HK-2 (cell line): ENCODE measurements around the gene ADCY5.

Source experiments
- DNase-seq: peaks from one replicate; pipeline ENCODE4 v3.0.0-alpha.2; 2018; ENCODE audit not compliant: unreplicated experiment

The ADCY5 gene

DNA sequence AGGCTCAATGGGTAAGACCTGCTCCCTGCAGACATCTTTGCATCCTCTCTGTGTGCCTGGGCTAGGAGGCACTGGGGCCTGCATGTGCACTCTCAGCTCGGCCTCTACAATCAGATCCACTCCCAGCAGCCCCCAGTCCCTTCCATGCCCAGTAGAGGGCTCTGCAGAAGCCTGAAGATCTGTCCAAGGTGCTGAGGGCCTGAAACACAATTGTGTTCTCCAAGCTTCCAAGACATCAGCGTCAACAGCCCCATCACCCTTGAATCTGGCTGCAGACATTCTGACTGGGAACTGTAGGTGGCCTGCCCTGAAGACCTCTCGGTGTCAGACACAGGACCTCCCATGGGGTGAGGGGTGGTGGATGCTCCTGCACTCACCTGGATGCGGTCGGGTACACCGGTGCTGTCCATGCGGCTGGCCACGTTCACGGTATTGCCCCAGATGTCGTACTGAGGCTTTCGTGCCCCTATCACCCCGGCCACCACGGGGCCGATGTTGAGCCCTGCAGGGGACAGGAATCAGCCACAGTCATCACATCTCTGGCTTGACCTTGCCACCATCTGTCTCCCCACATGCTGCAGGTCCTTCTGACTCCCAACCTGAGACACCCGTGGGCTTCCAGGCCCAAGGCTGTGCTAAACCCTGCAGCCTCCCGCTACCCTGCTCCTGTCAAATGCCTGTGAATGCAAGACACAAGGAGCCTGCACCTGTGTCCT is 162.4 kb downstream of the ADCY5 start:
- peak; percentile 69 for DNase-seq

DNA sequence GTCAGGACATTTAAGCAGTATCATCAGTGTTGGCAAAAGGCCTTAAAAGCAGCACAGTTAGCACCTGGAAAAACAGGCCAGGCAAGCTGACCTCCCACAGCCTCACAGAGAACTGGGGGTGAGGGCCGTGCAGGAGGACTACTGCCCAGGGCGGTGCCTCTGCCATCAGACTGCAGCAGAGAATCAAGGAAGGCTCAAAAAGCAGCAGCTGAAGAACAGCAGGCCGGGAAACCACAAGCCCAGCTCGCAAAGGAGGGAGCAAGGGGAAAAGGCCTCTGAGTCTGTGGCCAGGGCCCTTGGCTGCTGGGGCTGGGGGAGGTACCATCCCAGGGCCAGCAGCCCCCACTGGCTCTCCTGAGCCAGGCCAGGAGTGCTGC is 163.0 kb downstream of the ADCY5 start:
- no peak for DNase-seq

DNA sequence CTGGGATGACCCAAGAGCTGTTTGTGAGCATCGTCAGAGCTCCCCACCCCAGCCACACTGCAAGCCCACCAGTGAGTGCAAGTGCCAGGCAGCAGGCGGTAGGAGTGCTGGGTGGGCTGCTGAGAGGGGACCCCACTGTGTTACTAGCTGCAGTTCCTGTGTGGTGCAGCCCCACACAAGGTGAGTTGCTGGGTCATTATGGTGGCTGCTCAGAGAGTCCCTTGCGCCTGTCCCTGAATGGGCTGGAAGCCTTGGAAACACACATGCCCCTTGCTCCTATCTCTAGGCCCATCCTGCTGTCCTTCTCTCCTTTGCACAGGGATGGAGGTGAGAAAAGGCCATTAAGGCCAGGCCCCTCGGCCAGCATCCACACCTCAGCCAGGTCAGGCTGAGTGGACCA is 163.4 kb downstream of the ADCY5 start:
- DNase-seq, result no peak

- DNase-seq, result no peak
Measured at GRCh38 chr3:123285066-123285465, 163.8 kb downstream of the ADCY5 start.

DNA sequence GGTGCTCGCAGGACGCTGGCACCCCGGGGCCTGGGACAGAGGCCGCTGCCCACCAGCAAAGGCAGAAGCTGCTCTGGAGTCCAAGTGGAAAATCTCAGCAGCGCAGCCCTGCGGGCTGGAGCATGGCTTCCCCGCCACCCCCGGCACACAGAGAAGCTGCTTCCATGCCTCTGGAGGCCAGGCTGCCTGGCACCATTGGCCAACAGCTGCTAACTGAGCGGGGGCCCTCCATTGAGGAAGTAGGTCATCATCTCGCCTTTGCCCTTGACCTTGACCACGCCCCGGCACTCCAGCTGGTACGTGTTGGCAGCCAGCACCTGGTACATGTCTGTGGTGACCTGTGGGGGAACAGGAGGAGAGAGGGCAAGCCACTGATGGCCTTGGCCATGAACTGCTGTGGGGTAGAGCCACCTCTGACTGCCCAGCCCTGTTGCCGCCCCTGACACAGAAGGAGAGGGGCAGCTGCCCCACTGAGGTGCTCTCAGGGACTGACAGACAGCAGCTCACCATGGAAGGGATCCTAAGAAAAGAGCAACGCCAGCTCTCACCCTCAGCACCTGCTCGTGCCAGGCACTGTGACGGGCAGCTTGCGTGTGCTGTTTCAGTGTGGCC is 164.4 kb downstream of the ADCY5 start:
- DNase-seq, result no peak

DNA sequence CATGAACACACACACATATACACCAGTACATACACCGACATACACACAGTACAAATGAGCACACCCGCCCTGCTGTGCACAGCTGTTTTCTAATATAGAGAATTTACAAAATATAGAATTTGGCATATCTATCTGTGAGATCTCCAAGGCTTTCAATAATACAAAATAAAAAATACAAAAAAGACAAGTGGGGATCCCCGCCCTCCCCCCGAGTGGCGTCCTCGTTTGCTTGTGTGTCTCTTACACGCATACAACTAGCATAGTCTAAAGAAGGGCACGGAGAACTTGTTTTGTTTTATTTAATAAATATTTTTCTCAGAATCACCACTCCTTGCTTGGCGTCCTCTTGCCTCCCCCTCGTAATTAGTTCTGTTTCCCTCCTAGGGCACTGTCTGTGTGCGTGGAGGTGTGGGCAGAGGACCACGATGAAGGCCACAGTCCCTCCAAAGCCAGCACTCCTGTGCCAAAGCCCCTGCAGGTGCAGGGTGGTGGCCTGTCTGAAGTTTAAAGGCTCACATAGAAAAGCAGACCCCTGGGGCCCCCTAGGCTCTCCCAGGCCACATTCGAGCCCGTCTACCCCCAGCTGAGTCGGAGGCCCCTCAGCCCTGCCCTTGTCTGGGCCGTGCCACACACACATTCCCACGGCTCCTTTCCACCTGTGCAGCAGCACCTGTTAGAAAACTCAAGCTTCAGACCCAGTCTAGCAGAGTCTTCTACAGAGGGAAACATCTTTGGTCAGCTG is 165.1 kb downstream of the ADCY5 start:
- no peak for DNase-seq

GRCh38 chr3:123283074-123283473 is 165.8 kb downstream of the ADCY5 start:
- DNase-seq, result no peak

DNA sequence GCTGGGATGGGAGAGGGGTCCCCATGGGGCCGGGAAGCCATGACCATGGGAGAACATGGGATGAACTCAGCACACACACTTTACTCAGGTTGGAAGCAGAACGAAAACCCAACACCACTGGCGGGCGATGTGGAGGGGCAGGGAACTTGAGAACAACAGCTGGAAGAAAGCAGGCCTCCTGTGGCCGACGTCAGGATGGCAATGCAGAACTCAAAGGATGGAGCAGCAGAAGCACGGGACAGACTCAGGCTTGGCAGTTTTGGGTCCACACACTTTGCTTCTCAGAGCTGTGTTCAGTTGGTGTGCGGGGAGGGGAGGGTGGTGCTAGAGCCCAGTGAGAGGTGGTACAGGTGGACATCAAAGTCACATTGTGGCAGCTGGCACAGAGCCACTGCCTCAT is 166.4 kb downstream of the ADCY5 start:
- no peak for DNase-seq

DNA sequence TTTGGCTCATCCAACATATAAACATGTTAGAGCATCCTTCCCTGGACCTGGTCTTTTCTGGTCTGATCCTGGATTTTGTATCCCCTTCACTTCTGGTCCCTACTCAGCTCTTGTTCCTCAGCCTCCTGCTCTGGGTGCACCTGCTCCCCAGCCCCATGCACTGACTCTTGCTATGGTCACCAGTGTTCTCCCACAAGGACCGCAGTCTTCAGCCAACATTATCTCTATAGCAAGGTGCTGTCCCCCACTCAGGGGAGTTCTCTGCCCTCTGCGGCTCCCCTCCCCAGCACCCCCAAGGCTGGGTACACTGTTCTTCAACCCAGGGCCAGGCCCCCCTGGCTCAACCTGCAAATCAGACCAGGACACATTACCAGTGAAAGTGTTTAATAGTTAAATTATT is 167.0 kb downstream of the ADCY5 start:
- no peak for DNase-seq

- no peak for DNase-seq
Measured at GRCh38 chr3:123281406-123281805, 167.5 kb downstream of the ADCY5 start.

GRCh38 chr3:123279121-123279520 is 169.8 kb downstream of the ADCY5 start:
- no peak for DNase-seq

GRCh38 chr3:123278446-123278845 is 170.4 kb downstream of the ADCY5 start:
- no peak for DNase-seq

DNA sequence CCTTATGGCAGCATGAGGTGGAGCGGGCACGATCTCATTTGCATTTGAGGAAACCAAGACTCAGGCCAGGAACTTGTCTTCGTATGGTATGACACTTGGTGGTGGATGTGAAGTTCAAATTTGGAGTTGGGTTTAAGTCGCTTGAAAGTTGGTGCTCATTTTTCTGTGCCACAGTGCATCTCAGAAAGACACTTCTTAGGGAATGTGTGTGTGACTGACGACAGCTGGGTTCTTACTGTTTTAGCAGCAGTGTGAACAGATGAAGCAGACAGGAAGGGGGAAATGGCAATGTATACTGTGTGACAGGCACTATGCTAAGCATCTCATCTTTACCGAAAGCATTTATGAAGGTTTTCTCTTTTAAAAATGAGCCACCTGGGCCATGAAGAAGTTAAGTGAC is 171.8 kb downstream of the ADCY5 start:
- DNase-seq, result no peak

GRCh38 chr3:123276346-123277006 is 172.4 kb downstream of the ADCY5 start:
- DNase-seq, result no peak

- DNase-seq, result no peak
Measured at GRCh38 chr3:123275691-123276090, 173.2 kb downstream of the ADCY5 start.

DNA sequence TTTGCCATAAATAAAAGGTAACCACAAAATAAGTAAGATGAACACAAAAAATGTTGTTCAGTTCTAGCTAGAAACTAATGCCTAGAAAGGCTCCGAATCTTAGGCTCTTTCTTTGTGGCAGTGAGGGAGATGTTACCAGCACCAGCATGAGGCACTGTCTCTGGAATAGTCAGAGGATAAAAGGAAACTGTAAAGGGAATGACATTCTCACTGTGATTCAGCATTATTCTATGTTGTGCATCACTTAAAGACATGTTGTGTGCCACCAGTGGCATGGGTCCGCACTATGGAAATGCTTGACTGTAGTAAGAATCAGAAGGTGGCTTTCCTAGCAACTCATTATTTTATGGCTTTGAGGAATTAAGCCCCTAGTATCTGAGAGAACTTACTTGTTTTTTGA is 176.3 kb downstream of the ADCY5 start:
- DNase-seq, result no peak

- no peak for DNase-seq
Measured at GRCh38 chr3:123271466-123272159, 177.3 kb downstream of the ADCY5 start.

DNA sequence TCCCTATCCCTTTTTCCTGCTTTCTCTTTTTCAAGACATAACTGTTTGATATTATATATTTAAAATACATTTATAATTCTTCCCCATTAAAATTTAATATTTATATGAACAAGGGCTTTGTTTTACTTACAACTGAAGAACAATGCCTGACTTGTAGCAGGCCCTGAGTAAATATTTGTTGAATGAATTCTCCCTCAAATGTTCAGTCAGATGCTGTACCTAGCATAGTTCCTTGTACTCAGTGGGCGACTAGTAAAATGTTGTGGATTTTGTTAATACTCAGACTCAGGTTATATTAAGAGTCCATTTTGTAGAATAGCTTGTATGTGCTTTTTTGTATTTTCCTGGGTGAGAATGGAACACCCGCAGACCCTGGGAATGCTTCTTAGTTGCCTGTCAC is 178.1 kb downstream of the ADCY5 start:
- no peak for DNase-seq

DNA sequence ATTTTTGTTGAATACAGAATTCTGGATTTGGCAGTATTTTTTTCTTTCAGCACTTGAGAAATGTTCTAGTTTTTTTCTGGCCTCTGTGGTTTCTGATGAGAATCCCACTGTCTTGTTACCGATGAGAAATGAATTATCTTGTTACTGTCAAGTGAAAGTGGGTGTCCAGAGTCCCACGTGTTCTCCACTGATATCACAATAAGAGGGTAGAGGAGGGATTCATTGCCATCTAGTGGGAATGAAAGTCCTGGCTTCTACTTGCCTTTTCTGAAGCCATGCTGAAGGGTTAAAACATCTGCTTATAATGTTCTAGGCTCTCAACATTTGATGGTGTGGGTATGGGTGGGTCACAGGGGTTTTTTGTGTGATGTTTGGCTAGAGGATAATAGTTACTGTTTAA is 181.1 kb downstream of the ADCY5 start:
- DNase-seq, result no peak

GRCh38 chr3:123263941-123264340 is 184.9 kb downstream of the ADCY5 start:
- DNase-seq, result no peak

GRCh38 chr3:123262868-123263267 is 186.0 kb downstream of the ADCY5 start:
- DNase-seq, result no peak

- no peak for DNase-seq
Measured at GRCh38 chr3:123262226-123262625, 186.7 kb downstream of the ADCY5 start.
